Femur (tissue), 1 donor: Measurements from ENCODE around the gene POLE3.
"Not testable (repeated sequence)": the region's sequence is repeated elsewhere in the genome, so short reads cannot be mapped to it uniquely, and the experiment has no call there.

Experiments
- DNase-seq: peaks from one replicate; pipeline ENCODE4 v3.0.0-alpha.2; 2017

Gene POLE3

GRCh38 chr9:113410207-113410864 is at the start of gene POLE3, which contains the start of gene C9orf43:
Gene POLE3 (minus strand): TSS chr9:113410675. CDS start chr9:113410293, 382 bp downstream.
Gene C9orf43 (plus strand): TSS chr9:113410747. CDS start chr9:113413494, 2,747 bp downstream.
- DNase-seq, result peak; percentile 97

GRCh38 chr9:113456235-113456634 is 45.8 kb upstream of the POLE3 start:
- no peak for DNase-seq

- peak; percentile 47 for DNase-seq
Observed at GRCh38 chr9:113454914-113455761, 44.7 kb upstream of the POLE3 start.

GRCh38 chr9:113452113-113452605 is 41.7 kb upstream of the POLE3 start:
- DNase-seq, result no peak

- no peak for DNase-seq
Observed at GRCh38 chr9:113449376-113449775, 38.9 kb upstream of the POLE3 start.

GRCh38 chr9:113446323-113446740 is 35.9 kb upstream of the POLE3 start:
- DNase-seq, result no peak

GRCh38 chr9:113444736-113445135 is 34.3 kb upstream of the POLE3 start:
- no peak for DNase-seq

- not testable (repeated sequence) for DNase-seq
Observed at GRCh38 chr9:113437716-113438115, 27.2 kb upstream of the POLE3 start.

- DNase-seq, result no peak
Observed at GRCh38 chr9:113436728-113437515, 26.4 kb upstream of the POLE3 start.

GRCh38 chr9:113431191-113431590 is 20.7 kb upstream of the POLE3 start:
- DNase-seq, result no peak

GRCh38 chr9:113428062-113428615 is 17.7 kb upstream of the POLE3 start:
- peak; percentile 39 for DNase-seq

- DNase-seq, result no peak
Observed at GRCh38 chr9:113427629-113428028, 17.2 kb upstream of the POLE3 start.

GRCh38 chr9:113426701-113427100 is 16.2 kb upstream of the POLE3 start:
- no peak for DNase-seq

- DNase-seq, result no peak
Observed at GRCh38 chr9:113425072-113425471, 14.6 kb upstream of the POLE3 start.

- DNase-seq, result no peak
Observed at GRCh38 chr9:113421726-113422125, 11.3 kb upstream of the POLE3 start.

- DNase-seq, result no peak
Observed at GRCh38 chr9:113417370-113417769, 6.9 kb upstream of the POLE3 start.

- DNase-seq, result no peak
Observed at GRCh38 chr9:113416149-113416721, 5.8 kb upstream of the POLE3 start.

- DNase-seq, result no peak
Observed at GRCh38 chr9:113409883-113410206, 630 bp downstream of the POLE3 start.

- no peak for DNase-seq
Observed at GRCh38 chr9:113409481-113409880, 994 bp downstream of the POLE3 start.

- DNase-seq, result peak; percentile 81
Observed at GRCh38 chr9:113406873-113407511, 3.5 kb downstream of the POLE3 start.

GRCh38 chr9:113406353-113406752 is 4.1 kb downstream of the POLE3 start:
- not testable (repeated sequence) for DNase-seq

GRCh38 chr9:113403646-113404045 is 6.8 kb downstream of the POLE3 start:
- no peak for DNase-seq
